DMS 273 (cell line): Measurements from ENCODE around the gene BCAS1.

Experiments used
- DNase-seq: peaks from one replicate; lab custom pipeline; 2025; ENCODE audit not compliant: unreplicated experiment; lab: John Stamatoyannopoulos, UW

The BCAS1 gene

GRCh38 chr20:53964501-53965253 lies 105.7 kb downstream of the BCAS1 start:
- DNase-seq, result no peak

- no peak for DNase-seq
Measured at GRCh38 chr20:53964067-53964466, 106.3 kb downstream of the BCAS1 start.

- DNase-seq, result no peak
Measured at GRCh38 chr20:53963635-53964034, 106.8 kb downstream of the BCAS1 start.

GRCh38 chr20:53962388-53962787 lies 108.0 kb downstream of the BCAS1 start:
- DNase-seq, result no peak

GRCh38 chr20:53961527-53961926 lies 108.9 kb downstream of the BCAS1 start:
- DNase-seq, result no peak

- DNase-seq, result no peak
Measured at GRCh38 chr20:53960579-53961272, 109.7 kb downstream of the BCAS1 start.

GRCh38 chr20:53959911-53960578 lies 110.3 kb downstream of the BCAS1 start:
- DNase-seq, result no peak

GRCh38 chr20:53958260-53958659 lies 112.1 kb downstream of the BCAS1 start:
- no peak for DNase-seq

GRCh38 chr20:53957451-53958172 lies 112.8 kb downstream of the BCAS1 start:
- no peak for DNase-seq

GRCh38 chr20:53956013-53956715 lies 114.2 kb downstream of the BCAS1 start:
- DNase-seq, result no peak

- no peak for DNase-seq
Measured at GRCh38 chr20:53954723-53955658, 115.4 kb downstream of the BCAS1 start.

- DNase-seq, result no peak
Measured at GRCh38 chr20:53952528-53953096, 117.8 kb downstream of the BCAS1 start.

GRCh38 chr20:53950578-53950977 lies 119.8 kb downstream of the BCAS1 start:
- no peak for DNase-seq

- no peak for DNase-seq
Measured at GRCh38 chr20:53950031-53950430, 120.4 kb downstream of the BCAS1 start.

GRCh38 chr20:53949319-53949839 lies 121.0 kb downstream of the BCAS1 start:
- DNase-seq, result no peak

- no peak for DNase-seq
Measured at GRCh38 chr20:53948383-53949318, 121.7 kb downstream of the BCAS1 start.

GRCh38 chr20:53947501-53948195 lies 122.7 kb downstream of the BCAS1 start:
- no peak for DNase-seq
